Type B pancreatic cell (in vitro differentiated cells): ENCODE results near the gene RNF150. TPM values are rescaled to one million over a fixed set of nuclear protein-coding genes. Genes with fewer than 3 reads are reported as not detected.

Source experiments
- DNase-seq: peaks from one replicate; pipeline ENCODE4 v3.0.0; 2021; ENCODE audit warnings: mixed read lengths; ENCODE audit not compliant: unreplicated experiment; ENCODE audit errors: extremely low spot score
- H3K27ac Mint-ChIP-seq: 2 replicates; pipeline ENCODE4 v1.8.0; 2021; ENCODE audit warnings: mild to moderate bottlenecking, mixed read lengths
- H3K27me3 Mint-ChIP-seq: 2 replicates; pipeline ENCODE4 v1.8.0; 2021; ENCODE audit warnings: mixed read lengths
- H3K36me3 Mint-ChIP-seq: 2 replicates; pipeline ENCODE4 v1.8.0; 2021; ENCODE audit warnings: mixed read lengths
- H3K4me1 Mint-ChIP-seq: one replicate; pipeline ENCODE4 v1.8.0; 2021; ENCODE audit warnings: mixed read lengths; ENCODE audit not compliant: unreplicated experiment
- H3K4me3 Mint-ChIP-seq: 2 replicates; pipeline ENCODE4 v1.8.0; 2021; ENCODE audit warnings: mild to moderate bottlenecking, mixed read lengths
- H3K9me3 Mint-ChIP-seq: 2 replicates; pipeline ENCODE4 v1.8.0; 2021; ENCODE audit warnings: mixed read lengths
- CTCF ChIP-seq: fragments of 200-600 bp; sonication (generic); conservative IDR thresholded peaks from 2 replicates; pipeline ENCODE4 v1.5.0; 2021; ENCODE audit warnings: antibody characterized with exemption, mild to moderate bottlenecking
- total RNA-seq: library from RNA; stranded (reverse); gene quantifications from 2 replicates; pipeline ENCODE4 v1.2.1, GENCODE V29; 2021; ENCODE audit warnings: low replicate concordance

The RNF150 gene
- total RNA-seq, 1 donor from 2014 or later = 34.0 TPM

DNA sequence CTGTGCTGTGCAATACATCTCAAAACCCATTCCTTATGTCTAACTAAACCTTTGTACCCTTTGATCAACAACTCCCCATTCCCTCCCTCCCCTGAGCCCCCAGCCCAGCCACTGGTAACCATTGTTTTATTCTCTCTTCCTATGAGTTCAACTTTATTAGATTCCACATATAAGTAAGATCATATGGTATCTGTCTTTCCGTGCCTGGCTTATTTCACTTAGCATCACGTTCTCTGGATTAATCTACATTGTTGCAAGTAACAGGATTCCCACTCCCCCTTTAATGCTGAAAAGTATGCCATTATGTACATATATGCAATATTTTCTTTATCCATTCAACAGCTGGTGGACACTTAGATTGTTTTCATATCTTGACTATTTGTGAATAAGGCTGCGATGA is 119.4 kb downstream of the RNF150 start:
- Mint-ChIP-seq H3K27me3 (no peaks in the 10 kb centered on the region), H3K4me3 (no peak overlapping the region), H3K36me3 (peaks cover 6% of the 10 kb centered on the region), H3K27ac (no peak overlapping the region), H3K9me3 (peaks cover 5% of the 10 kb centered on the region), H3K4me1 (peaks cover 8% of the 10 kb centered on the region)
- DNase-seq = no peak
- TF ChIP-seq CTCF = no peak

DNA sequence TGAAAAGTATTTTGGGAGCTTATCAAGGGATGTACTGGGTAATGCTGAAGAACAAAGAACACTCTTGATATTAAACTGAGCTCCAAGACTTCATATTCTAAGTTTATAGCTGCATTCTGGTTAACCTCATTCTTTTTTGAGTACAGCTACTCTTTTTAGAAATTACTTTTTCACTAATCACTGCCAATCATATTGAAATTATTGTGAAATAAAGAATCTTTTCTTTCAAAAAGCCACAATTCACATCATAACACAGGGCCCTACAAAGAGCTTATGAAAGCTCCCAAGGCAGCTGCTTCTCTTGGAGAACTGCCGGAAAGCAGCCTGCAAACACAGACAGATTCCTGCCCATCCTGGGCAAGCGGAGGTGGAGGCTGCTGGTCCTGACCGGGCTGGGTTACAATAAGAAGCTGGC is 121.4 kb downstream of the RNF150 start:
- no peak for TF ChIP-seq CTCF
- Mint-ChIP-seq H3K4me3 (no peak overlapping the region), H3K27ac (no peak overlapping the region), H3K4me1 (peaks cover 8% of the 10 kb centered on the region), H3K9me3 (peaks cover 5% of the 10 kb centered on the region), H3K27me3 (no peaks in the 10 kb centered on the region), H3K36me3 (peaks cover 6% of the 10 kb centered on the region)
- no peak for DNase-seq

- H3K4me3 Mint-ChIP-seq = no peak overlapping the region
Measured at GRCh38 chr4:141009931-141010330, 123.3 kb downstream of the RNF150 start.

GRCh38 chr4:141009129-141009528 is 124.1 kb downstream of the RNF150 start:
- peaks cover 6% of the 10 kb centered on the region for H3K36me3 Mint-ChIP-seq
- no peak for TF ChIP-seq CTCF
- peaks cover 4% of the 10 kb centered on the region for H3K4me1 Mint-ChIP-seq
- no peak for DNase-seq
- H3K4me3 Mint-ChIP-seq = no peak overlapping the region
- H3K27me3 Mint-ChIP-seq = no peaks in the 10 kb centered on the region
- no peak overlapping the region for H3K27ac Mint-ChIP-seq
- peaks cover 9% of the 10 kb centered on the region for H3K9me3 Mint-ChIP-seq

More at GRCh38 chr4:141009931-141010330, 123.3 kb downstream of the RNF150 start:
- H3K27me3 Mint-ChIP-seq = no peaks in the 10 kb centered on the region
- H3K9me3 Mint-ChIP-seq = peaks cover 9% of the 10 kb centered on the region
- peaks cover 6% of the 10 kb centered on the region for H3K36me3 Mint-ChIP-seq
- no peak overlapping the region for H3K27ac Mint-ChIP-seq
- no peak for TF ChIP-seq CTCF
- H3K4me1 Mint-ChIP-seq = peaks cover 8% of the 10 kb centered on the region
- no peak for DNase-seq

GRCh38 chr4:141006242-141006802 is 126.9 kb downstream of the RNF150 start:
- Mint-ChIP-seq H3K27ac (no peak overlapping the region), H3K9me3 (peaks cover 9% of the 10 kb centered on the region), H3K36me3 (peaks cover 6% of the 10 kb centered on the region), H3K4me1 (peaks cover 5% of the 10 kb centered on the region), H3K27me3 (no peaks in the 10 kb centered on the region), H3K4me3 (no peak overlapping the region)
- no peak for DNase-seq
- TF ChIP-seq CTCF = no peak

DNA sequence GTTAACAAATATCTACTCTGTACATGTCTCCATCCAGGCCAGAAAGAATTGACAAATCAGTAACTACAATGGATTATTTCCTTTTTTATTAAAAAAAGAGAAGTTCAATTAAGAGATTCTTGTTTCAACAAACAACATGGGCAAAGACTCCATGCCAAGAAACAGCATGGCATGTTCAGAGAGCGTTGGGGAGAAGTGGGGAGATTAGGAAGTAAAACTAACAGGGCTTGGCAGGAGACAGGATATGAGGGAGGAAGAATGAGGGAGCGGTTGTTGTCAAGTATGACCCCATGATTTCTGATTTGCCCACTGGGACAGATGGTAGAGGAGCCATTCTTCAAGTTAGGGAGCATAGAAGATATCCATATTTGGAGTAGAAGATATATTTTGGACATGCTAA is 128.4 kb downstream of the RNF150 start:
- H3K36me3 Mint-ChIP-seq = peaks cover 3% of the 10 kb centered on the region
- H3K27me3 Mint-ChIP-seq = no peaks in the 10 kb centered on the region
- DNase-seq = no peak
- H3K27ac Mint-ChIP-seq = no peak overlapping the region
- peaks cover 5% of the 10 kb centered on the region for H3K4me1 Mint-ChIP-seq
- H3K9me3 Mint-ChIP-seq = peaks cover 7% of the 10 kb centered on the region
- no peak overlapping the region for H3K4me3 Mint-ChIP-seq
- TF ChIP-seq CTCF = no peak
